K562 (cell line): ENCODE results near the gene SOX4. TPM values are rescaled to one million over a fixed set of nuclear protein-coding genes. Genes with fewer than 3 reads are reported as not detected.

Experiments used
- ATAC-seq: fragments of 200-7000 bp; cut with Tn5 transposase; 3 replicates; pipeline ENCODE4 v1.9.1; 2020; ENCODE audit warnings: moderate library complexity
- BruUV-seq: library from RNA; stranded (reverse); fragments of 400-500 nt; replicated peaks from 2 replicates; lab custom pipeline; 2021; lab: Mats Ljungman, UMichigan
- CTCF ChIA-PET: fragments of 300-600 bp; formaldehyde crosslinking; extraction: SDS; loops from one replicate; lab custom pipeline; 2021; ENCODE audit warnings: low intra/inter-chr PET ratio; lab: Yijun Ruan, JAX
- POLR2A ChIA-PET: fragments of 300-600, 350-650 bp; sonication (Branson Sonifier 250); formaldehyde crosslinking; extraction: SDS; loops from one replicate; lab custom pipeline; 2021; ENCODE audit warnings: antibody characterized with exemption, inconsistent platforms; lab: Yijun Ruan, JAX
- DNase-seq, 4 experiments: peaks; one replicate each; pipeline versions ENCODE4 v3.0.0 to v3.0.0-alpha.2; 2011 to 2018; ENCODE audit warnings: low spot score in 3 of 4, mixed read lengths in 3 of 4; ENCODE audit errors: extremely low read depth in 1 of 4
- FAIRE-seq: peaks from 2 replicates; lab custom pipeline; 2011; peaks lifted over from hg19 to GRCh38; lab: Jason Lieb, UNC
- H2AFZ ChIP-seq: 2 replicates; pipeline ENCODE4 v1.6.0; 2011; ENCODE audit warnings: low read depth, low read length, control low read depth, inconsistent platforms
- H3K27ac ChIP-seq: fragments of 200-600 bp; 3 replicates; pipeline ENCODE4 v1.8.0; 2011; ENCODE audit warnings: low read depth, mild to moderate bottlenecking, control low read depth, inconsistent platforms, low read length, moderate library complexity, mixed read lengths; ENCODE audit errors: extremely low read depth
- H3K27me3 ChIP-seq, 2 experiments: fragments of 300-600 bp in 1 of 2; 2 replicates in 1 of 2; 3 replicates in 1 of 2; pipeline versions ENCODE4 v1.6.0 to v1.8.0; 2011; ENCODE audit warnings: inconsistent platforms in 2 of 2, low read length in 2 of 2, mild to moderate bottlenecking in 1 of 2, mixed read lengths in 1 of 2, moderate library complexity in 1 of 2; ENCODE audit not compliant: control insufficient read depth in 2 of 2, insufficient read depth in 2 of 2
- H3K36me3 ChIP-seq: fragments of 300-600 bp; 3 replicates; pipeline ENCODE4 v1.8.0; 2011; ENCODE audit warnings: mild to moderate bottlenecking, low read length, inconsistent platforms; ENCODE audit not compliant: control insufficient read depth, insufficient read depth
- H3K4me1 ChIP-seq, 2 experiments: fragments of 200-600 bp in 1 of 2; replicated peaks in 1 of 2; 2 replicates in 1 of 2; 3 replicates in 1 of 2; pipeline versions ENCODE4 v1.5.1 to v1.8.0; 2011; ENCODE audit warnings: inconsistent platforms in 2 of 2, low read length in 2 of 2, mild to moderate bottlenecking in 1 of 2, mixed read lengths in 1 of 2, moderate library complexity in 1 of 2; ENCODE audit not compliant: control insufficient read depth in 2 of 2, insufficient read depth in 2 of 2
- H3K4me2 ChIP-seq: 2 replicates; pipeline ENCODE4 v1.6.1; 2011; ENCODE audit warnings: low read length, control low read depth, inconsistent platforms, mixed read lengths; ENCODE audit not compliant: insufficient read depth
- H3K4me3 ChIP-seq: fragments of 200-600 bp; sonication (generic), shearing (Covaris generic); 2 replicates; pipeline ENCODE4 v1.5.1; 2016; ENCODE audit warnings: control low read depth, inconsistent platforms
- H3K79me2 ChIP-seq: fragments of 200-600 bp; 3 replicates; pipeline ENCODE4 v1.8.0; 2011; ENCODE audit warnings: low read length, inconsistent platforms; ENCODE audit not compliant: control insufficient read depth, insufficient read depth
- H3K9ac ChIP-seq, 2 experiments: 2 replicates each; pipeline versions ENCODE4 v1.6.0 to v1.6.1; 2011; ENCODE audit warnings: low read depth in 2 of 2, low read length in 2 of 2, control low read depth in 1 of 2, inconsistent platforms in 1 of 2, mild to moderate bottlenecking in 1 of 2, mixed read lengths in 1 of 2; ENCODE audit not compliant: insufficient read depth in 1 of 2
- H3K9me1 ChIP-seq: one replicate; pipeline ENCODE4 v1.6.0; 2011; ENCODE audit warnings: inconsistent platforms, mild to moderate bottlenecking, low read length, moderate library complexity; ENCODE audit not compliant: control insufficient read depth, insufficient read depth
- H3K9me3 ChIP-seq: replicated peaks from 2 replicates; pipeline ENCODE4 v1.5.1; 2011; ENCODE audit warnings: low read depth, low read length, inconsistent platforms; ENCODE audit not compliant: control insufficient read depth, insufficient read depth
- H4K20me1 ChIP-seq: replicated peaks from 2 replicates; pipeline ENCODE4 v1.6.1; 2011; ENCODE audit warnings: low read length, inconsistent platforms, mixed read lengths; ENCODE audit not compliant: control insufficient read depth, insufficient read depth
- ARNT ChIP-seq, 2 experiments: fragments of 450-650 bp; IDR thresholded peaks; 2 replicates each; pipeline ENCODE4 v1.6.1; 2016; ENCODE audit warnings: mild to moderate bottlenecking in 1 of 2
- E2F3 ChIP-seq: fragments of 250-450 bp; sonication (Bioruptor Pico); IDR thresholded peaks from 2 replicates; pipeline ENCODE4 v1.4.0; 2020; ENCODE audit warnings: mild to moderate bottlenecking
- FOXP1 ChIP-seq: sonication (generic); formaldehyde crosslinking; IDR thresholded peaks from 2 replicates; pipeline ENCODE4 v1.8.0; 2022; ENCODE audit warnings: mild to moderate bottlenecking, missing genetic modification reagents
- HDAC3 ChIP-seq: fragments of 450-650 bp; IDR thresholded peaks from 2 replicates; pipeline ENCODE4 v1.6.1; 2018; ENCODE audit warnings: borderline replicate concordance, mild to moderate bottlenecking, moderate library complexity; ENCODE audit not compliant: partially characterized antibody
- PTBP1 ChIP-seq: fragments of 200-400 bp; formaldehyde crosslinking; IDR thresholded peaks from 2 replicates; pipeline ENCODE4 v1.6.1; 2017; ENCODE audit warnings: low read depth, low read length
- SNIP1 ChIP-seq: fragments of 450-650 bp; IDR thresholded peaks from 2 replicates; pipeline ENCODE4 v1.7.1; 2017; ENCODE audit warnings: low read depth, mild to moderate bottlenecking
- TBP ChIP-seq: optimal IDR thresholded peaks from 2 replicates; pipeline ENCODE3; 2011; ENCODE audit warnings: low read depth, low read length, improper control_type of control experiment
- TCFL5 ChIP-seq: fragments of 250-450 bp; sonication (Bioruptor Pico); conservative IDR thresholded peaks from 2 replicates; pipeline ENCODE4 v1.6.1; 2021; ENCODE audit warnings: mild to moderate bottlenecking, moderate library complexity, matching md5 sums
- TOE1 ChIP-seq, 2 experiments: fragments of 450-650 bp in 1 of 2; sonication (generic) in 1 of 2; formaldehyde crosslinking in 1 of 2; IDR thresholded peaks; 2 replicates each; pipeline versions ENCODE4 v1.7.1 to v1.8.0; 2016 to 2022; ENCODE audit warnings: borderline replicate concordance in 2 of 2, mild to moderate bottlenecking in 2 of 2, antibody characterized with exemption in 1 of 2, inconsistent platforms in 1 of 2, low read depth in 1 of 2, missing genetic modification reagents in 1 of 2, moderate library complexity in 1 of 2
- ZNF316 ChIP-seq: fragments of 450-650 bp; IDR thresholded peaks from 2 replicates; pipeline ENCODE4 v1.6.1; 2016
- ZNF384 ChIP-seq: IDR thresholded peaks from 2 replicates; pipeline ENCODE4 v1.6.1; 2012; ENCODE audit warnings: low read depth, low read length, improper control_type of control experiment
- ZNF584 ChIP-seq: fragments of 200-800 bp; sonication (Bioruptor generic); IDR thresholded peaks from 2 replicates; pipeline ENCODE4 v1.6.1; 2016; ENCODE audit warnings: low read depth, mild to moderate bottlenecking, missing genetic modification characterization, missing compliant biosample characterization
- ZNF668 ChIP-seq: fragments of 250-450 bp; sonication (Bioruptor Pico); IDR thresholded peaks from 2 replicates; pipeline ENCODE4 v1.8.0; 2022; ENCODE audit warnings: mild to moderate bottlenecking, inconsistent platforms
- ZSCAN32 ChIP-seq: fragments of 450-650 bp; formaldehyde crosslinking; IDR thresholded peaks from 2 replicates; pipeline ENCODE4 v1.4.0; 2020; ENCODE audit warnings: mild to moderate bottlenecking, moderate library complexity
- WGBS: fragments of 100-300 bp; shearing (Covaris generic); methylation state at CpG from one replicate; pipeline ENCODE4 v1.1.6; 2016; ENCODE audit warnings: low coverage, mixed read lengths; ENCODE audit not compliant: insufficient coverage; ENCODE audit errors: missing lambda C conversion rate; 5-methylcytosine and 5-hydroxymethylcytosine counted together
- in situ Hi-C: fragments of 300-500 bp; cut with MboI; formaldehyde crosslinking; loops from 4 replicates; pipeline ENCODE4 v1.15.0; 2018; ENCODE audit warnings: inconsistent platforms, mixed read lengths
- intact Hi-C: fragments of 100-400 bp; cut with micrococcal nuclease; formaldehyde crosslinking; loops from 2 replicates; pipeline ENCODE4 v1.14.2; 2022
- polyA plus RNA-seq, 8 experiments: library from polyadenylated mRNA; depleted of rRNA in 4 of 8; stranded (reverse) in 5 of 8; unstranded in 3 of 8; fragments of >200 nt; fragmentation: Nextera tagmentation in 2 of 8; fragmentation: Illumina TruSeq in 1 of 8; extraction: Ambion mirVana in 2 of 8; extraction: Trizol in 1 of 8; gene quantifications; 2 replicates each; pipeline versions ENCODE4 v1.2.1 to v1.2.3, GENCODE V29; 2011 to 2014; ENCODE audit warnings: inconsistent platforms in 1 of 8, missing spikeins in 1 of 8
- total RNA-seq, 7 experiments: library from RNA; depleted of rRNA in 6 of 7; stranded (reverse); fragments of >200 nt in 6 of 7; fragmentation: Illumina TruSeq in 2 of 7; extraction: Trizol in 2 of 7; gene quantifications; 2 replicates each; pipeline versions ENCODE4 v1.2.1 to v1.2.3, GENCODE V29; 2011 to 2021; ENCODE audit warnings: low replicate concordance in 1 of 7
- TF ChIP-seq, protein P1 (sequence below): fragments of 450-650 bp; formaldehyde crosslinking; IDR thresholded peaks from 2 replicates; pipeline ENCODE4 v1.4.0; 2022; ENCODE audit warnings: missing genetic modification characterization
- TF ChIP-seq, protein P2 (sequence below): fragments of 250-450 bp; sonication (Bioruptor Pico); IDR thresholded peaks from 2 replicates; pipeline ENCODE4 v1.8.0; 2022; ENCODE audit warnings: inconsistent platforms, mild to moderate bottlenecking, moderate library complexity, borderline replicate concordance
- TF ChIP-seq, protein P3 (sequence below): fragments of 450-650 bp; IDR thresholded peaks from 2 replicates; pipeline ENCODE4 v1.6.1; 2017; ENCODE audit warnings: mild to moderate bottlenecking, moderate library complexity
- TF ChIP-seq, protein P4 (sequence below): fragments of 450-650 bp; IDR thresholded peaks from 2 replicates; pipeline ENCODE4 v1.6.1; 2016; ENCODE audit warnings: missing biosample characterization, missing genetic modification characterization

The SOX4 gene
- total and polyA plus RNA-seq, 9 of the 15 experiments (the other 6 are each of a cell fraction or from before 2014, with no cell fraction given), result 0.03 to 0.29 (median 0.04) TPM

DNA sequence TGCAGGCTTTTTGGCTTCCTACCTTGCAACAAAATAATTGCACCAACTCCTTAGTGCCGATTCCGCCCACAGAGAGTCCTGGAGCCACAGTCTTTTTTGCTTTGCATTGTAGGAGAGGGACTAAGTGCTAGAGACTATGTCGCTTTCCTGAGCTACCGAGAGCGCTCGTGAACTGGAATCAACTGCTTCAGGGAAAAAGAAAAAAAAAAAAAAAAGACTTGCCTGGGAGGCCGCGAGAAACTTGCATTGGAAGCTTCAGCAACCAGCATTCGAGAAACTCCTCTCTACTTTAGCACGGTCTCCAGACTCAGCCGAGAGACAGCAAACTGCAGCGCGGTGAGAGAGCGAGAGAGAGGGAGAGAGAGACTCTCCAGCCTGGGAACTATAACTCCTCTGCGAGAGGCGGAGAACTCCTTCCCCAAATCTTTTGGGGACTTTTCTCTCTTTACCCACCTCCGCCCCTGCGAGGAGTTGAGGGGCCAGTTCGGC is 420 bp downstream of the SOX4 start:
- CTCF ChIA-PET, result no interaction called here
- Histone ChIP-seq H3K79me2 (no peaks in the 10 kb centered on the region), H4K20me1 (no peaks in the 10 kb centered on the region), H3K27me3 (peaks cover 8 to 18% of the 10 kb centered on the region in 2 experiments; a peak in 3 of 5 replicates), H3K4me3 (peak overlapping the region; percentile 18), H3K27ac (no peak overlapping the region), H3K36me3 (no peaks in the 10 kb centered on the region), H3K9me1 (no peaks in the 10 kb centered on the region), H3K4me2 (peak overlapping the region; percentile 26; the same call in 1 of the 2 replicates), H3K4me1 (peaks cover 0 to 27% of the 10 kb centered on the region in 2 experiments; a peak in 2 of 5 replicates), H3K9ac (no peak overlapping the region), H3K9me3 (no peaks in the 10 kb centered on the region), H2AFZ (0 out of 2 replicates have a peak overlapping the region, but pooled peaks have one; percentile 28)
- POLR2A ChIA-PET, result no interaction called here
- in situ Hi-C loops, result no loop called here
- FAIRE-seq (no peak), DNase-seq (no peak), ATAC-seq (no peak)
- 27% methylated on average over 16 of the region's 19 CpGs for WGBS
- BruUV-seq, result no TSS peak
- intact Hi-C loops, result loop anchor here (10.0 kb wide), 3 partner anchors 719 to 1499 kb away; no protein-coding TSS in a partner anchor
- TF ChIP-seq, protein P1, sequence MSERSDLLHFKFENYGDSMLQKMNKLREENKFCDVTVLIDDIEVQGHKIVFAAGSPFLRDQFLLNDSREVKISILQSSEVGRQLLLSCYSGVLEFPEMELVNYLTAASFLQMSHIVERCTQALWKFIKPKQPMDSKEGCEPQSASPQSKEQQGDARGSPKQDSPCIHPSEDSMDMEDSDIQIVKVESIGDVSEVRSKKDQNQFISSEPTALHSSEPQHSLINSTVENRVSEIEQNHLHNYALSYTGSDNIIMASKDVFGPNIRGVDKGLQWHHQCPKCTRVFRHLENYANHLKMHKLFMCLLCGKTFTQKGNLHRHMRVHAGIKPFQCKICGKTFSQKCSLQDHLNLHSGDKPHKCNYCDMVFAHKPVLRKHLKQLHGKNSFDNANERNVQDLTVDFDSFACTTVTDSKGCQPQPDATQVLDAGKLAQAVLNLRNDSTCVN (CRISPR knock-in tag), result no peak
- no peak for TF ChIP-seq PTBP1
- TF ChIP-seq HDAC3, result no peak
- TF ChIP-seq SNIP1, result no peak
- no peak for TF ChIP-seq ZSCAN32 (CRISPR knock-in tag)
- no peak for TF ChIP-seq ZNF316
- TF ChIP-seq TOE1 (IDR thresholded peaks at IDR 0.05; ENCODE audit: borderline replicate concordance), result no peak
- TF ChIP-seq TOE1 (CRISPR knock-in tag; IDR thresholded peaks at IDR 0.05; ENCODE audit: borderline replicate concordance, low read depth), result no peak
- TF ChIP-seq ZNF384, result no peak
- no peak for TF ChIP-seq ARNT (IDR thresholded peaks at IDR 0.05)
- no peak for TF ChIP-seq FOXP1
- no peak for TF ChIP-seq TCFL5 (CRISPR knock-in tag)
- no peak for TF ChIP-seq E2F3 (CRISPR knock-in tag)
- no peak for TF ChIP-seq ZNF668 (CRISPR knock-in tag)
- TF ChIP-seq, protein P2, sequence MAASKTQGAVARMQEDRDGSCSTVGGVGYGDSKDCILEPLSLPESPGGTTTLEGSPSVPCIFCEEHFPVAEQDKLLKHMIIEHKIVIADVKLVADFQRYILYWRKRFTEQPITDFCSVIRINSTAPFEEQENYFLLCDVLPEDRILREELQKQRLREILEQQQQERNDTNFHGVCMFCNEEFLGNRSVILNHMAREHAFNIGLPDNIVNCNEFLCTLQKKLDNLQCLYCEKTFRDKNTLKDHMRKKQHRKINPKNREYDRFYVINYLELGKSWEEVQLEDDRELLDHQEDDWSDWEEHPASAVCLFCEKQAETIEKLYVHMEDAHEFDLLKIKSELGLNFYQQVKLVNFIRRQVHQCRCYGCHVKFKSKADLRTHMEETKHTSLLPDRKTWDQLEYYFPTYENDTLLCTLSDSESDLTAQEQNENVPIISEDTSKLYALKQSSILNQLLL (CRISPR knock-in tag), result no peak
- TF ChIP-seq ZNF584 (CRISPR knock-in tag), result no peak
- TF ChIP-seq, protein P3, sequence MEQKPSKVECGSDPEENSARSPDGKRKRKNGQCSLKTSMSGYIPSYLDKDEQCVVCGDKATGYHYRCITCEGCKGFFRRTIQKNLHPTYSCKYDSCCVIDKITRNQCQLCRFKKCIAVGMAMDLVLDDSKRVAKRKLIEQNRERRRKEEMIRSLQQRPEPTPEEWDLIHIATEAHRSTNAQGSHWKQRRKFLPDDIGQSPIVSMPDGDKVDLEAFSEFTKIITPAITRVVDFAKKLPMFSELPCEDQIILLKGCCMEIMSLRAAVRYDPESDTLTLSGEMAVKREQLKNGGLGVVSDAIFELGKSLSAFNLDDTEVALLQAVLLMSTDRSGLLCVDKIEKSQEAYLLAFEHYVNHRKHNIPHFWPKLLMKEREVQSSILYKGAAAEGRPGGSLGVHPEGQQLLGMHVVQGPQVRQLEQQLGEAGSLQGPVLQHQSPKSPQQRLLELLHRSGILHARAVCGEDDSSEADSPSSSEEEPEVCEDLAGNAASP, result no peak
- TF ChIP-seq TBP, result no peak
- TF ChIP-seq, protein P4, sequence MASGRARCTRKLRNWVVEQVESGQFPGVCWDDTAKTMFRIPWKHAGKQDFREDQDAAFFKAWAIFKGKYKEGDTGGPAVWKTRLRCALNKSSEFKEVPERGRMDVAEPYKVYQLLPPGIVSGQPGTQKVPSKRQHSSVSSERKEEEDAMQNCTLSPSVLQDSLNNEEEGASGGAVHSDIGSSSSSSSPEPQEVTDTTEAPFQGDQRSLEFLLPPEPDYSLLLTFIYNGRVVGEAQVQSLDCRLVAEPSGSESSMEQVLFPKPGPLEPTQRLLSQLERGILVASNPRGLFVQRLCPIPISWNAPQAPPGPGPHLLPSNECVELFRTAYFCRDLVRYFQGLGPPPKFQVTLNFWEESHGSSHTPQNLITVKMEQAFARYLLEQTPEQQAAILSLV (tag), result no peak
- TF ChIP-seq, all 486 proteins: peak for 0
